Smooth muscle cell of trachea (primary cell): ENCODE results near the gene SLC22A1. TPM values are rescaled to one million over a fixed set of nuclear protein-coding genes. Genes with fewer than 3 reads are reported as not detected.

Experiments used
- total RNA-seq: library from RNA; depleted of rRNA; stranded (reverse); fragments of >200 nt; gene quantifications from 2 replicates; pipeline ENCODE4 v1.2.1, GENCODE V29; 2014

The SLC22A1 gene
- 0.44 and 1.3 TPM in 2 replicates for total RNA-seq

DNA sequence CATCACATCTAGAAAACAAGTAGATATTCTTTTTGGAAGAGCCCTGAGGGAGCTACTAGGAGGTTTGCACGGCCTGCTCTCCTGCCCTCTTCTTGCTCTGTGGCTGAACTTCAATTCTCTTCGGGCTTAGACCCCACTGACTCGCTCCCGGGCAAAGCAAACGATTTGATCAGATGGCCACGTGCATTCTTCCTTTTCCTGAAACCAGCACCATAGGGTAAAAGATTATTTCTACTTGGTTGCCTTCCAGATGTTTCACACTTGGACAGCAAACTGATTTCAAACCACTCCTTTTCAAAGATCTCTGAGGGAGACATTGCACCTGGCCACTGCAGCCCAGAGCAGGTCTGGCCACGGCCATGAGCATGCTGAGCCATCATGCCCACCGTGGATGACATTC, at the start of gene SLC22A1:
Gene SLC22A1 (plus strand): TSS at position 258 of the 400 bp plus-strand sequence. CDS start 121 bp downstream, at position 379.

Other genes with a start within 250 kb of the SLC22A1 start
- gene MAS1, start 230.8 kb upstream of the SLC22A1 start, total RNA-seq, result not detected in 2 replicates
- gene IGF2R, start 152.7 kb upstream of the SLC22A1 start, total RNA-seq, result 170 and 264 TPM in 2 replicates
- gene SLC22A2, start 137.0 kb downstream of the SLC22A1 start, total RNA-seq, result not detected in 2 replicates
- gene SLC22A3, start 226.6 kb downstream of the SLC22A1 start, total RNA-seq, result 0.17 and 0.58 TPM in 2 replicates